Activated CD4-positive, alpha-beta T cell treated with anti-CD3 and anti-CD28 coated beads, Interleukin-10, Interleukin-2, amounts not matched to agents 100 ng/mL and 50 ng/mL, durations not matched to agents 16 hours and 8 hours (primary cell): ENCODE measurements around the gene GBP1.
A peak's percentile ranks its signal among the peaks of the same experiment; 100 is the strongest.
"Not testable (repeated sequence)": the region's sequence is repeated elsewhere in the genome, so short reads cannot be mapped to it uniquely, and the experiment has no call there.

Experiments
- DNase-seq: peaks from one replicate; pipeline ENCODE4 v3.0.0-alpha.2; 2020

Gene GBP1

GRCh38 chr1:89051300-89051954 is 13.6 kb downstream of the GBP1 start:
- no peak for DNase-seq

DNA sequence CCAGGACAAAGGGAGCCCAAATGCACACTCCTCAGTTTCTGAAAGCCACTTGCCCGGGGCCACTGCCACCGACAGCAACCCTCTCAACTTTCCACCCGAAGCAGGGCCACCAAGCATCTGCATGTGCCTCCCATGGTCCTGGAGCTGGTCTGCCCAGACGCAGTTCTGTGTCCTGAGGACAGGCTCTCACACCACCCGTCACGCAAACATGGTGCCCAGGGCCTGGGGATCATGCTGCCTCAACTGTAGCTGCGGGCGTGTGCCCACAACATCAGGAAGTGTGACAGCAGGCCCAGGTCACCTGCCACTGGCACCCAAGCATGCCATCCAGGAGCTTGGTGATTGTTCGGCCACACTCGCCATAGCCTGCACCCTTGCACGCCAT is 14.4 kb downstream of the GBP1 start:
- no peak for DNase-seq

DNA sequence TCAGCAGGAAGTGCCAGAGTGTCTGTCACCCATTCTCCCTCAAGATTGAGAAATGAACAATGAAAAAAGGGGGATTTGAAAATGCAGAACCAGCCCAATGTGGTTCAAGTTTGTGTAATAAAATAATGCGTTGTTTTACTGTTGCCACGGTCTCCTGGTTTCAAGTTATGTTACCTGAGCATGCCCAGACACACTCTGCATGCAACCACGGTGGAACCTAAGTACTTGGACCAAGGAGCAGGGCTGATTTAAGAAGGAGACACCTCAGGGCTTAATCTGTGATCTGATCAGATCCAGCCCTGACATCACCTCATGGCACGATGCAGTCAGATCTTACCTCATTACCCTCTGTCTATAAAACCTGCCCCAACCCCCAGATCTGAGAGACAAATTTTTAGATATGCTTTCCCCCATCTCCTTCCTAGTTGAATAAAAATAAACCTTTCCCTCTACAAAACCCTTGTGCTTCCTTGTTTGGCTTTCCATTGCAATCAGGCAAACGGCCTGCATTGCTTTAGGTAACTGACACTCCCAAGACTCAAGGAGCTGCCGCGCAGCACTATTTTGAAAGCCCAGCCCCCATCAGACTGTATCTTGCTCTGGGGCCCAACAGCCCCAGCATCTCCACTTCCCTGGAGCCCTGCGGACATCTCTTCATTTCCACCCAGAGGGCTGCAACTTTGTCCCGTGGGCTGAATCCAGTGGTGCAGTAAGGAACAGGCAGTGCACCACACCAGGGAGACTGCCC is 14.9 kb downstream of the GBP1 start:
- not testable (repeated sequence) for DNase-seq

GRCh38 chr1:89049187-89049586 is 15.8 kb downstream of the GBP1 start:
- DNase-seq = not testable (repeated sequence)

- no peak for DNase-seq
These were observed 17.3 kb downstream of the GBP1 start for GRCh38 chr1:89047734-89048133.

GRCh38 chr1:89046318-89047183 is 18.5 kb downstream of the GBP1 start:
- DNase-seq = peak; percentile 76

GRCh38 chr1:89044970-89045721 is 19.9 kb downstream of the GBP1 start:
- no peak for DNase-seq

DNA sequence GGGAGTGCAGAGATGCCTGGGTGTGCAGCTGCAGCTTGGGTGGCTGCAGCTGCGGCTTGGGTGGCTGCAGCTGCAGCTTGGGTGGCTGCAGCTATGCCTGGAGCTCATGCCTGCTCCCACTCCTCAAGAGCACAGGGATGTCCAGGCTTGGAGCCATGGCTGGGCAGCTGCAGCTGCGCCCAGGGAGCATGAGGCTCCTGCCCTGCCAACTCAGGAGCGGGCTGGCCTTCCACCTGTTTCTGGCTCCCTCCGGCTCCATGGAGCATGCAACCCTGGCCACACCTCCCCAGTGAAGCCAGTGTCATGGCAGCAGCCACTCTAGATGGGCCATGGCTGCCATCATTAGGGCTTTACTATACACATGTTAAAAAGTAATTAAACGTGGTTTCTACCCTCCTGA is 21.1 kb downstream of the GBP1 start:
- DNase-seq = no peak

DNA sequence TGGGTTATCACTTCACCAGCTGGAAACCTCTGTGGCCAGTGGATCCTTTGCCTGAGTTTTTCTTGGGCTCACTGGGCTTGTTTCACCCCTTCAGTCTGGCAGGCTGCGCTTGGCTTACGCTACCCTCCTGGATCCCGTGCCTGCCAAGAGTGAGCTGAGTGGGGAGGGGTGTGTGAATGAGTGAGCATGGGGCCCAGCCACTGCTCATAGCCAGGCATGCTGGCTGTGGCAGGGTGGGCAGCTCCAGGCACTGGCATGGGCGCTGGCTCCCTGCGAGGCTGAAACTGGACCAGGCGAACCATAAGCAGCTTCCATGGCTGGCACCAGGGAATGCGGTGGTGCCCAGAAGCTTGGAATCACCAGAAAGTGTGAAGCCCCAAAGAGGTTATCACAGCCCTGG is 22.5 kb downstream of the GBP1 start:
- no peak for DNase-seq

GRCh38 chr1:89041721-89042120 is 23.3 kb downstream of the GBP1 start:
- DNase-seq = no peak

GRCh38 chr1:89041119-89041641 is 23.8 kb downstream of the GBP1 start:
- DNase-seq = peak; percentile 88

DNA sequence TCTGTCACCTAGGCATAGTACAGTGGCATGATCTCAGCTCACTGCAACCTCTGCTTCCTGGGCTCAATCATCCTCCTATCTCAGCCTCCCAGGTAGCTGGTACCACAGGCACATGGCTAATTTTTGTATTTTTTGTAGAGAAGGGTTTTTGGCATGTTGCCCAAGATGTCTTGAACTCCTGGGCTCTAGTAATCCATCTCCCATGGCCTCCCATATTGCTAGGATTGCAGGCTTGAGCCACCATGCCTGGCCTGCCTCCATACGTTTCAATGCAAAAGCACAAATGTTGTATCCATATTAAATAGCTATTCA is 24.7 kb downstream of the GBP1 start:
- no peak for DNase-seq

GRCh38 chr1:89037186-89037585 is 27.8 kb downstream of the GBP1 start:
- no peak for DNase-seq

DNA sequence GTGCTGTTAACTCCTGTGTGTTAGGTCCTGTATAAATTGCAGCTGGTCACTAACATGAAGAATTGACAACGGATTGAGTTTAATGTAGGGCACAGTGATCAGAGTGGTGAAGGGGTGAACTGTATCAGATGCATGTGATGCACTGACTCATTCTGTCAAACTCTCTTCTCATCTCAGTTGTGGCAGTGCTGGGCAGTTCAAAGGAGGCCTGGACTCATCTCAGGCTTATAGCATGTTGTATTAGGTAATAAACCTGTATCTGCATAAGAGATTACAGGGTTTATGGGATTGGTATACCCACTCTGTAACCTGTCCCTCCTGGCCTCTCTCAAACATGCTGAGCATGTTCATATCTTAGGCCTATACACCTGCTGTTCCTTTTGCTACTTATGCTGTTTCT is 29.9 kb downstream of the GBP1 start:
- no peak for DNase-seq

DNA sequence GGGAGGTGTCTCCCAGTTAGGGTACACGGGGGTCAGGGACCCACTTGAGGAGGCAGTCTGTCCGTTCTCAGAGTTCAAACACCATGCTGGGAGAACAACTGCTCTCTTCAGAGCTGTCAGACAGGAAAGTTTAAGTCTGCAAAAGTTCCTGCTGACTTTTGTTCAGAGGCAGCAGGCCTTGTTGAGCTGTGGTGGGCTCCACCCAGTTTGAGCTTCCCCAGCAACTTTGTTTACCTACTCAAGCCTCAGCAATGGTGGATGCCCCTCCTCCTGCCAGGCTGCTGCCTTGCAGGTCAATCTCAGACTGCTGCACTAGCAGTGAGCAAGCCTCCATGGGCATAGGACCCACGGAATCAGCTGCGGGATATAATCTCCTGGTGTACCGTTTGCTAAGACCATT is 31.0 kb downstream of the GBP1 start:
- not testable (repeated sequence) for DNase-seq

GRCh38 chr1:89029051-89029450 is 36.0 kb downstream of the GBP1 start:
- DNase-seq = not testable (repeated sequence)

DNA sequence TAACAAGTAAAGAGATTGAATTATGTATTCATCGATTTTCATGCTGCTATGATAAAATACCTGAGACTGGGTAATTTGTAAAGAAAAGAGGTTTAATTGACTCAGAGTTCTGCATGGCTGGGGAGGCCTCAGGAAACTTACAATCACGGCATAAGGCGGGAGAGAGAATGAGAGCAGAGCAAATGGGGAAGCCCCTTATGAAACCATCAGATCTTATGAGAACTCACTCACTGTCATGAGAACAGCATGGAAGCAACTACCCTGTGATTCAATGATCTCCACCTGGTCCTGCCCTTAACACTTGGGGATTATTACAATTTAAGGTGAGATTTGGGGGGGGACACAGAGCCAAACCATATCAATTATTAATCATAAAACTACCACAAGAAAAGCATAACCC is 39.1 kb downstream of the GBP1 start:
- no peak for DNase-seq

DNA sequence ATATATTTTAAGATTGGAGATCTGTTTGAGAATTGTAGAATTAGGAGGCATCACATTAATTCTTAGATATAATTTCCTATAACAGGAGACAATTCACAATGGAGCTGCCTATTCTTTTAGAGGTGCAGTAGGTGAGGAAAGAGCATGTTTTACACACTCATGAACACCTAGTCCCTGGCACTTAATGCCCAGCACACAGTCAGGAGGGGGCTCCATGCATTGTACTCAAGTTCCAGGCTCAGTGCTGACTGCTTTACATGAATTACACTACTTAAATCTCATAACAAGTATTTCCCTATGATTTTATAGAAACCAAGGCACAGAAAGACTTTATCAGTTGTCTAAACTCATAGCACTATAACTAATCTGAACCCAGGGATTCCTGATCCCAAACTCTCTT is 42.0 kb downstream of the GBP1 start:
- no peak for DNase-seq

- DNase-seq = peak; percentile 71
These were observed 42.6 kb downstream of the GBP1 start, which contains the start of gene GBP3 for GRCh38 chr1:89022167-89022959. TSS of gene GBP3 (minus strand) at chr1:89022866. CDS start at chr1:89020721, 2,145 bp downstream.

DNA sequence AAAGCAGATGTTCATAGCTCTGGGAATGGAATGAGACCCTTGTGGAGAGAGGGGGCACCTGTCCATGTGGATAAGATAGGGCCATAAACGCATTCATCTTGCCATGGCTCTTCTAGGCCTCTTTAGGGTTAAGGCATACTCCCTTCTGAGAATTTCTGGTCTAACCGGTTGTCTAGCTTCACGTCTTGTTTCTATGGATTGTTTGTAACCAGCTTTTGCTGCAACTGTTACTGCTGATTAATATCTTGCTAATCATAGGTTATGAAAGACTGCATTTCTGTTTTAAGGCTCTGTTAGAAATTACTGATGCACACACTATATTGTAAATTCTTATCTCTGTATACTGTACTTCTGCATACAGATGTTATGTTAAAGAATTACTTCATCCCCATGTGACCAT is 46.7 kb downstream of the GBP1 start:
- not testable (repeated sequence) for DNase-seq

DNA sequence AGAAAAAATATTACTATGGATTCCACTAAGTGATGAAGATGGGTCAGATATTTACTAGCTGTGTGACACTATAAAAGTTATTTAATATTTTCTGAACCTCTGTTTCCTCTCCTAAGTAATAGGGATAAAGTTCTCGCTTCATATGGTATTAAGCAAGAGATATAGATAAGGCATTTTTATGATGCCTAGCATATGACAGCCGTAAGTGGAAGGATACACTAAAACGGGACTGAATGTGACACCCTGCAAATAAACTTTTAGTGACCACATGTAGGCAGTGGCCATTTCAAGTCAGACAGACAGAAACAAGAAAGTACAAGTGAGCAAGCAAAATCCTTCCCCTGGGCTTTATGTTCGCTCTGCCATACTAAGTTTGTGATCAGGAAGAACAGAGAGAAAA is 56.5 kb downstream of the GBP1 start:
- DNase-seq = no peak
